HCT116 (cell line): ENCODE results near the gene BIRC6.

Experiments used
- TF ChIP-seq, protein P1 (sequence below): IDR thresholded peaks from 2 replicates; pipeline ENCODE4 v1.6.1; 2012
- TF ChIP-seq, protein P2 (sequence below), 3 experiments: fragments of 200-600 bp in 1 of 3; sonication (generic) in 1 of 3; IDR thresholded peaks in 2 of 3; conservative IDR thresholded peaks in 1 of 3; 2 replicates each; pipeline ENCODE4 v1.5.1; 2012 to 2017; ENCODE audit warnings: low read depth in 2 of 3, low read length in 2 of 3, antibody characterized with exemption in 1 of 3, borderline replicate concordance in 1 of 3, control low read depth in 1 of 3, mild to moderate bottlenecking in 1 of 3, mixed read lengths in 1 of 3, mixed run types in 1 of 3, moderate library complexity in 1 of 3; ENCODE audit not compliant: insufficient read depth in 1 of 3

DNA sequence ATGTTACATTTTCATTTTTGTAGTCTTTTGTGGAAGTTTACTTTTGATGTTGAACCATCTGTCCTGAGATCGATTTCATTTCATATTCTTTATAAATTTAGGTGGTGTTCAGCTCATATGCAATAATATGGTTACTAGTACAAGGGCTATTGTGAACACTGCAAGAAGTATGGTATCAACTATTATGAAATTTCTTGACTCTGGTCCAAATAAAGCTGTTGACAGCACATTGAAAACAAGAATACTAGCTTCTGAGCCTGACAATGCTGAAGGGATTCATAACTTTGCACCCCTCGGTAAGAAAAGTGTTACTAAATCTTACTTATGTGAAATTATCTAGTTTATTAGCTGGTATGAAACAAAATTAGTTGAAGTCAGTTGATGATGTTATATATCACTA is 146.1 kb downstream of the BIRC6 start:
- TF ChIP-seq, protein P1, sequence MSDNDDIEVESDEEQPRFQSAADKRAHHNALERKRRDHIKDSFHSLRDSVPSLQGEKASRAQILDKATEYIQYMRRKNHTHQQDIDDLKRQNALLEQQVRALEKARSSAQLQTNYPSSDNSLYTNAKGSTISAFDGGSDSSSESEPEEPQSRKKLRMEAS: no peak
- TF ChIP-seq, protein P2, sequence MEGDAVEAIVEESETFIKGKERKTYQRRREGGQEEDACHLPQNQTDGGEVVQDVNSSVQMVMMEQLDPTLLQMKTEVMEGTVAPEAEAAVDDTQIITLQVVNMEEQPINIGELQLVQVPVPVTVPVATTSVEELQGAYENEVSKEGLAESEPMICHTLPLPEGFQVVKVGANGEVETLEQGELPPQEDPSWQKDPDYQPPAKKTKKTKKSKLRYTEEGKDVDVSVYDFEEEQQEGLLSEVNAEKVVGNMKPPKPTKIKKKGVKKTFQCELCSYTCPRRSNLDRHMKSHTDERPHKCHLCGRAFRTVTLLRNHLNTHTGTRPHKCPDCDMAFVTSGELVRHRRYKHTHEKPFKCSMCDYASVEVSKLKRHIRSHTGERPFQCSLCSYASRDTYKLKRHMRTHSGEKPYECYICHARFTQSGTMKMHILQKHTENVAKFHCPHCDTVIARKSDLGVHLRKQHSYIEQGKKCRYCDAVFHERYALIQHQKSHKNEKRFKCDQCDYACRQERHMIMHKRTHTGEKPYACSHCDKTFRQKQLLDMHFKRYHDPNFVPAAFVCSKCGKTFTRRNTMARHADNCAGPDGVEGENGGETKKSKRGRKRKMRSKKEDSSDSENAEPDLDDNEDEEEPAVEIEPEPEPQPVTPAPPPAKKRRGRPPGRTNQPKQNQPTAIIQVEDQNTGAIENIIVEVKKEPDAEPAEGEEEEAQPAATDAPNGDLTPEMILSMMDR (IDR thresholded peaks at IDR 0.05 in 2 of 3, conservative IDR thresholded peaks at IDR 0.05 in 1 of 3; ENCODE audit: borderline replicate concordance in 1 of 3, insufficient read depth in 1 of 3, low read depth in 2 of 3, low read length in 2 of 3): no peak
